Measurements from ENCODE around the gene MAPK8IP1. TPM values are rescaled to one million over a fixed set of nuclear protein-coding genes. Genes with fewer than 3 reads are reported as not detected.
"Not testable (repeated sequence)": the region's sequence is repeated elsewhere in the genome, so short reads cannot be mapped to it uniquely, and the experiment has no call there.

Gene MAPK8IP1
- total RNA-seq, 1 donor = 6.5 TPM

GRCh38 chr11:45896422-45896984, 11.1 kb downstream of the MAPK8IP1 start:
- TF ChIP-seq, protein P1, sequence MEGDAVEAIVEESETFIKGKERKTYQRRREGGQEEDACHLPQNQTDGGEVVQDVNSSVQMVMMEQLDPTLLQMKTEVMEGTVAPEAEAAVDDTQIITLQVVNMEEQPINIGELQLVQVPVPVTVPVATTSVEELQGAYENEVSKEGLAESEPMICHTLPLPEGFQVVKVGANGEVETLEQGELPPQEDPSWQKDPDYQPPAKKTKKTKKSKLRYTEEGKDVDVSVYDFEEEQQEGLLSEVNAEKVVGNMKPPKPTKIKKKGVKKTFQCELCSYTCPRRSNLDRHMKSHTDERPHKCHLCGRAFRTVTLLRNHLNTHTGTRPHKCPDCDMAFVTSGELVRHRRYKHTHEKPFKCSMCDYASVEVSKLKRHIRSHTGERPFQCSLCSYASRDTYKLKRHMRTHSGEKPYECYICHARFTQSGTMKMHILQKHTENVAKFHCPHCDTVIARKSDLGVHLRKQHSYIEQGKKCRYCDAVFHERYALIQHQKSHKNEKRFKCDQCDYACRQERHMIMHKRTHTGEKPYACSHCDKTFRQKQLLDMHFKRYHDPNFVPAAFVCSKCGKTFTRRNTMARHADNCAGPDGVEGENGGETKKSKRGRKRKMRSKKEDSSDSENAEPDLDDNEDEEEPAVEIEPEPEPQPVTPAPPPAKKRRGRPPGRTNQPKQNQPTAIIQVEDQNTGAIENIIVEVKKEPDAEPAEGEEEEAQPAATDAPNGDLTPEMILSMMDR (IDR thresholded peaks at IDR 0.05; ENCODE audit: insufficient read depth, low read depth, low read length) = no peak
- DNase-seq (ENCODE audit: low read depth) = no peak
- no peak overlapping the region for H3K4me3 ChIP-seq (ENCODE audit: low read depth, low read length)

DNA sequence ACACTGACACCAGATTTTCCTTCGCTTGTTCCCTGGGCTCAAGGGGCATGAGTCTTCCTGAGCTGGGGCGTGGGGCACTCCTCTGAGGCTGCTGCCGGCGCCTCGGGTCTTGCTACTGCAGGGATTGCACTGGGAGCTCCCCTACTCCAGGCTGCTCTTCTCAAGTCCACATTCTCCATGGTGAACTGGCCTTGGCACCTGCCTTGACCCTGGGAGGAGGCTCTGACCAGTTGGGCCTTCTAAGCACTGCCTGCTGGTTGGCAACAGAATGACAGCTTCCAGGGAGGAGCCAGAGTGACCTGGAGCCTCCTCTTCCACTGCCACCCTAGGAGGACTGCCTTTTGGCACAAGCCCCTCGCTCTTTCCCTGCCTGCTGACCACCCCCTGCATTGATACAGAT, 12.1 kb downstream of the MAPK8IP1 start:
- DNase-seq (ENCODE audit: low read depth) = no peak
- TF ChIP-seq, protein P1 (IDR thresholded peaks at IDR 0.05; ENCODE audit: insufficient read depth, low read depth, low read length) = no peak
- no peak overlapping the region for H3K4me3 ChIP-seq (ENCODE audit: low read depth, low read length)

DNA sequence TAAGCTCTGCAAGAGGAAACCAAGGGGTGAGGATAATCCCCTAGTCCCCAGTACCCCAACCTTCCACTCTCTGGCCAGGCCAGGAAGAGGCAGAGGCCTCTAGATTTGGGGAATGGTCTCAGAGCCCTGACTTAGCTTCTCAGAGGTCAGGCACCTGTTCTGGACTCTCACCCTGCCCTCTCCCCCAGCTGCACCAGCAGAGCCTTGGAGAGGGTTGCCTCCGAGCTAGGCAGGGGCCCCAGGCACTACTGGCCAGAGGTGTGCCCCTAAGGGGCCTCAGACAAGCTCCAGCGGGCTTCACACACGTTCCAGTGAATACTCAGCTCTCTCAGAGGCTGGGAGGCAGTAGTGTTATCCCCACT, 13.6 kb downstream of the MAPK8IP1 start:
- DNase-seq (ENCODE audit: low read depth) = no peak
- no peak overlapping the region for H3K4me3 ChIP-seq (ENCODE audit: low read depth, low read length)
- TF ChIP-seq, protein P1 (IDR thresholded peaks at IDR 0.05; ENCODE audit: insufficient read depth, low read depth, low read length) = no peak

- TF ChIP-seq, protein P1 (IDR thresholded peaks at IDR 0.05; ENCODE audit: insufficient read depth, low read depth, low read length) = no peak
- H3K4me3 ChIP-seq (ENCODE audit: low read depth, low read length) = peak overlapping the region; percentile 58
- peak; percentile 85 for DNase-seq (ENCODE audit: low read depth)
These were observed 14.2 kb downstream of the MAPK8IP1 start for GRCh38 chr11:45899448-45900174.

DNA sequence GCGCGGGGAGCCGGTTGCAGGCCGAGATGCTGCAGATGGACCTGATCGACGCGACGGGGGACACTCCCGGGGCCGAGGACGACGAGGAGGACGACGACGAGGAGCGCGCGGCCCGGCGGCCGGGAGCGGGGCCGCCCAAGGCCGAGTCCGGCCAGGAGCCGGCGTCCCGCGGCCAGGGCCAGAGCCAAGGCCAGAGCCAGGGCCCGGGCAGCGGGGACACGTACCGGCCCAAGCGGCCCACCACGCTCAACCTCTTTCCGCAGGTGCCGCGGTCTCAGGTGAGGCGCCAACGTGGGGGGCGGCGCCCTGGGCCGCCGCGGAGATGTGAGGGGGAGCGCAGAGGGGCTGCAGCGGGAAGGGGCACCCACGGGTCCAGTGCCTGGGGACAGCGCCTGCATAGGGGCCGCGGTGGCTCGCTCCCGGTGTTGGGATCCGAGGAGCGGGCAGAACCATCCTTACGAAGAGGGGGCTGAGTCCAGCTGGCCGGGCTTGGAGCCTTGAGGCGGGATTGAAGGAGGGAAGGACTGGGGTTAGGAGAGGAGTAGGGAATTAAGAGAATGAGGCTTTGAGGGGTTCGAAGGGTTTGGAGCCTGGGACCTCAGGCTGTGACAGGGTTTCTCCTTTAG, 14.8 kb downstream of the MAPK8IP1 start:
- not testable (repeated sequence) for DNase-seq (ENCODE audit: low read depth)
- peak overlapping the region; percentile 56 for H3K4me3 ChIP-seq (ENCODE audit: low read depth, low read length)

GRCh38 chr11:45900916-45901617, 15.6 kb downstream of the MAPK8IP1 start:
- H3K4me3 ChIP-seq (ENCODE audit: low read depth, low read length) = peak overlapping the region; percentile 56
- TF ChIP-seq, protein P1 (IDR thresholded peaks at IDR 0.05; ENCODE audit: insufficient read depth, low read depth, low read length) = no peak
- DNase-seq (ENCODE audit: low read depth) = no peak

GRCh38 chr11:45901626-45902025, 16.2 kb downstream of the MAPK8IP1 start:
- TF ChIP-seq, protein P1 (IDR thresholded peaks at IDR 0.05; ENCODE audit: insufficient read depth, low read depth, low read length) = no peak

More at GRCh38 chr11:45901626-45902025, 16.2 kb downstream of the MAPK8IP1 start:
- H3K4me3 ChIP-seq (ENCODE audit: low read depth, low read length) = no peak overlapping the region
- no peak for DNase-seq (ENCODE audit: low read depth)

Data from fibroblast of villous mesenchyme (primary cell).